ENCODE data around the gene PCK2. TPM values are rescaled to one million over a fixed set of nuclear protein-coding genes. Genes with fewer than 3 reads are reported as not detected.

Gene PCK2
- polyA plus RNA-seq, 6 donors from 2014 or later, result 26.5 to 48.0 (median 36.8) TPM

DNA sequence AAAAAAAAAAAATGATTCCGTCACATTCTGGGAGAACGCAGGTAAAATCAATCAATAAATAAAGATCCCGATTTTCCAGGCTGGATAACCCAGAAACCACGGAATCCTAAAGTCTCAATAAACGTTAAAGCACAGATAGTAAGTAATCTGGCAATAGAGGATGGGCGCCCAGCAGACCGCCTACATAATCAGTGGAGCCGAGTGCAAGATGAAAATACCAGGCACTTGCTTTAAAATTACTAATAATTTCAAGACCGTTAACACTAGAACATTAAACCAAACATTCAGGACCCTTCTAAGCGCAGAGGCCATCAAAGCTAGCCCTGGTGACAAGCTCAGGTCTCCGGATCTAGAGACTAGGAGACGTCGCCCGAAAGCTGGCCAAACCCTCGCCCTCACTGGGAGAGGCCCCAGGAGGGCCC, 19.3 kb downstream of the PCK2 start:
- no peak for DNase-seq
- no peaks in the 10 kb centered on the region for H3K9me3 Mint-ChIP-seq
- ATAC-seq (ENCODE audit: low read depth in 2 of 2), result no peak
- no peaks in the 10 kb centered on the region for H3K27me3 Mint-ChIP-seq
- peak overlapping the region; percentile 97 to 99 (median 98) for H3K4me3 Mint-ChIP-seq
- H3K4me1 Mint-ChIP-seq, result peaks cover 27 to 40% (median 39%) of the 10 kb centered on the region in 3 donors
- H3K36me3 Mint-ChIP-seq, result peaks cover 3 to 6% of the 10 kb centered on the region in 2 donors
- peak overlapping the region; percentile 99 to 100 (median 100) for H3K27ac Mint-ChIP-seq

DNA sequence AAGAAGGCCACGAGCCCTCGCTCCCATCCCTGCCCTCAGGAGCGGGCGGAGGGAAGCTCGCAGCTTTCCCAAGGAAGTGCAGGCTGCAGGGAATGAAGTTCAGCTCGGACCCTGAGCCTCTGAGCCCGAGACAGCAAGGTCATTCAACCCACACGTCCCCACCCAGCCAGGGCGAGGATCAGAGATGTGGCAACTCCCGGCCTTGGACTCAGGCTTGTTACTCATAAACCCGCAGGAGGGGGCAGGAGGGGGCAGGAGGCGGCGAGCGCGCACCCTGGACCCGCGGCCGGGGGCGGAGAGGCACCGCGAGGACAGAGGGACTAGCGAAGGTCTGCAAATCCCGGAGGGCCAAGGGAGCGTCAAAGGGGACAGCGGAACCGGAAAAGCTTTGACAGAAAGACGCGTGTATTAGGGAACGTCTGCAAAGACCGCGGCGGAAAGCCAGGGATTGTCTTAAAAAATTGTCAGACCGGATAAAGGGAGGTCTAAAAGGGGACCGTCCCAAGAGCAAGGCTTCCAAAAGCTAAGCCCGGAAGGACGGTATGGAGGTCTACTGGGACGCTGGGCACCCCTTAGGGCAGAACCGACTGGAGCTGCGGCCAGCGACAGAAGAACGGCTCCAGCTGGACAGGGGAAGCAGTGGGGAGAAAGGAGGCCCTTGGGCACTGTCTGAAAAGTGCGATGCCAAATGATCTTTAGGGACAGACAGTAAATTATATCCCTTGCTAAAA, 19.9 kb downstream of the PCK2 start:
- DNase-seq (no peak), ATAC-seq (ENCODE audit: low read depth in 2 of 2) (peak; percentile 12 to 14)
- H3K36me3 Mint-ChIP-seq, result peaks cover 9 to 10% of the 10 kb centered on the region in 2 donors
- H3K4me1 Mint-ChIP-seq, result peaks cover 25 to 38% (median 33%) of the 10 kb centered on the region in 3 donors
- no peaks in the 10 kb centered on the region for H3K9me3 Mint-ChIP-seq
- H3K4me3 Mint-ChIP-seq, result peak overlapping the region; percentile 97 to 99 (median 98)
- no peaks in the 10 kb centered on the region for H3K27me3 Mint-ChIP-seq
- H3K27ac Mint-ChIP-seq, result peak overlapping the region; percentile 99 to 100 (median 100)

DNA sequence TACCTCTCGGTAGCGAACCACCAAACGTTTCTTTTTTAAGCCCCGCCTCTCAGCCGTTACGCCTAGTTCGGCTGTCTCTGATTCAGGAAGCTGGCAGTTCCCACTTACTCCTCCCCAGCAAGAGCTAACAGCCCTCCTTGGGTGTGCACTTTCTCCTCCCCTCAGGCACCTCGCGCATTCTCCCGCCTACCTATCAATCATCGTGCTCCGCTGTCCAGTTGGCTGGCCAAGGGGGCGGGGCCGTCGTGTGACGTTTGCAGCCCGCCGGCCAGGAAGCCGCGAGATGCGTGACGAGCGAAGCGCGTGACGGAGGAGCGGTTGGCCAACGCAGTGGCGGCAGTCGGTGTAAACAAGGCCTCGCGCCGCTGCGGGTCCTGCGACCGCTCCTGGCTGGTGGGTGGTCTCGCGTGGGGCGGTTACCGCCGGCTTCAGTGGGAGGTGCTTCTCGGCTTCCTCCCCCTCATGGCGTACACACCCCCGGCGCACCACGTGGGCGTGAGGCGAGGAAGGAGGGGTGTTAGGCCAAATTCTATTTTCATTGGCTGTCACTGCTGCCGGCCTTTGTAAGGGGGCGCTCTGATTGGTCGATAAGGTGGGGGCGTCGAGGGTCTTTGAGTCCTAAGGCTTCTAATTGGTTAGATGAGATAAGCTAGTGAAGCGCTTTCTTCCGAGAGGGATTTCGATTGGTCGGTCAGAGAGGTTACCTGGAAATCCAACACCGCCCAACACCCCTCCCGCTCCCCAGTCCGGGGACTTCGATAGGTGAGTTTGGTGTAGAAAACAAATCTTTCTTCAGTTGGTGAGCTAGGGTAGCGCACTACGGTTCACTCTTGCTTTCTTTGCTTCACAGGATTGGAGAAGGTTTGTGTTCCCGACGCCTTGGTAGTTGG, 20.7 kb downstream of the PCK2 start, which contains the start of the genes DCAF11 and NRL:
TSS of gene DCAF11 (plus strand) at position 246 of the 890 bp plus-strand sequence. CDS start 818 bp downstream, outside the sequence.
TSS of gene NRL (minus strand) at position 418 of the 890 bp plus-strand sequence. CDS start 32,101 bp downstream, outside the sequence.
- Mint-ChIP-seq H3K27ac (peak within 1 kb of the TSS; percentile 99 to 100 (median 100)), H3K27me3 (no peaks in the 10 kb centered on the region), H3K36me3 (peaks cover 11 to 17% of the 10 kb centered on the region in 2 donors), H3K4me1 (peaks cover 25 to 33% (median 31%) of the 10 kb centered on the region in 3 donors), H3K9me3 (no peaks in the 10 kb centered on the region), H3K4me3 (peak within 1 kb of the TSS; percentile 97 to 99 (median 98))
- ATAC-seq (ENCODE audit: low read depth in 2 of 2), result peak; percentile 81 to 82
- DNase-seq, result peak; percentile 100

DNA sequence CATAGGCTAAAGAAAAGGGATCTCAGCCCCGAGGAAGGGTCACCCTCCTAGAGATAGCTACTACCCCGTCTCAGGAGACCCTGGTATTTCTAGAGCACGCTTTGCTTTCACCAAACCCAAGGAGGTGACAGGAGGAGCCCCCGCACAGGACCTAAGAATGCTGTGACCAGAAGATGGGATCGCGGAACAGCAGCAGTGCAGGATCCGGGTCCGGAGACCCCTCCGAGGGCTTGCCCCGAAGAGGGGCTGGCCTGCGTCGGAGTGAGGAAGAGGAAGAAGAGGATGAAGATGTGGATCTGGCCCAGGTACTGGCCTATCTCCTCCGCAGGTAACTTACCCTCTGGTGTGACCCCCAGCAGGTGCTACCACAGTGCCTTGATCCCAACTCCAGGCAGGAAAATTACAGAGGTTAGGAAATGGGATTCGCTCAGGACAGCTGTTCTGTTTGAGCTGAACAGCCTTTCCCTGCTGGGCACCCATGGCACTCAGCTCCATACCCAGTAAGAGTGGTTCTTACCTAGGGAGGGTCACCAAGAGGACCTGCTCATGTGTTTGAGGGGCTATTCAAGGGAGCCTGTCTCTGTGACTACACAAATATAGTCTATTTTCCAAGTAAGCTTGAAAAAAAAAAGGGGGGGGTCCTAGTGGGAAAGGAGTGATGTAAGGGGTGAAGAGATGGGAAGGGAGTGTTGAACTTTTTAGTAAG, 21.5 kb downstream of the PCK2 start:
- H3K9me3 Mint-ChIP-seq, result no peaks in the 10 kb centered on the region
- no peak for DNase-seq
- peaks cover 25 to 33% (median 31%) of the 10 kb centered on the region in 3 donors for H3K4me1 Mint-ChIP-seq
- H3K36me3 Mint-ChIP-seq, result peaks cover 11 to 17% of the 10 kb centered on the region in 2 donors
- ATAC-seq (ENCODE audit: low read depth in 2 of 2), result no peak
- peak overlapping the region; percentile 99 to 100 (median 100) for H3K27ac Mint-ChIP-seq
- H3K4me3 Mint-ChIP-seq, result peak overlapping the region; percentile 97 to 99 (median 98)
- no peaks in the 10 kb centered on the region for H3K27me3 Mint-ChIP-seq

DNA sequence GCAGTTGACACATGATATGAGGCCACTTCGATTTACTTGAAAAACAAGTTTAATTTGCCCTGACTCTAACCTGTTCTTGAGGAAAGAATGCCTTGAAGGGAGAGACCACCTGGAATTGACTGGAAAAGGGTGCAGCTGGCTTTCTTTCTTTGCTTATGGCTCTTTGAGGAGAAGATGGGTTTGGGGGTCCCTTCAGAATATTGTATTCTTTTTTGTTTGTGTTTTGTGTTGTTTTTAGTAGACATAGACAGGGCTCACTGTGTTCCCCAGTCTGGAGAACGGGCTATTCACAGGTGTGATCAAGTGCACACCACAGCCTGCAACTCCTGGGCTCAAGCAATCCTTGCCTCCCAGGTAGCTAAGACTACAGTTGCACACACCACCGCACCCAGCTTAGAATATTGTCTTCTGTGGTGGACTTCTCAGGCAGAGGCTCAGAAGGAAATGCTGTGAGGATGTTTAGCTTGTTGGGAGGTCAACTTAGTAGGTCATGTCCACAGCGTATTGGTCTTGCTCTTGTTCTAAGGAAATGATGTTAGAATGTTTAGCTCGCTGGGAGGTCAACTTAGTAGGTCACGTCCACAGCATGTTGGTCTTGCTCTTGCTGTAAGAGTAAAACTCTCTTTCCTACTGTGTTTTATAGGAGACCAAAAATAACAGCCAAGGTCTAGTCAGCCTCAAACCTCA, 22.2 kb downstream of the PCK2 start:
- no peaks in the 10 kb centered on the region for H3K9me3 Mint-ChIP-seq
- no peak for DNase-seq
- ATAC-seq (ENCODE audit: low read depth in 2 of 2), result no peak
- H3K27me3 Mint-ChIP-seq, result no peaks in the 10 kb centered on the region
- peak overlapping the region; percentile 97 to 99 (median 98) for H3K4me3 Mint-ChIP-seq
- peaks cover 25 to 33% (median 31%) of the 10 kb centered on the region in 3 donors for H3K4me1 Mint-ChIP-seq
- peaks cover 11 to 17% of the 10 kb centered on the region in 2 donors for H3K36me3 Mint-ChIP-seq
- H3K27ac Mint-ChIP-seq, result peak overlapping the region in 5 of 6 donors; percentile 3 to 88 (median 47)

DNA sequence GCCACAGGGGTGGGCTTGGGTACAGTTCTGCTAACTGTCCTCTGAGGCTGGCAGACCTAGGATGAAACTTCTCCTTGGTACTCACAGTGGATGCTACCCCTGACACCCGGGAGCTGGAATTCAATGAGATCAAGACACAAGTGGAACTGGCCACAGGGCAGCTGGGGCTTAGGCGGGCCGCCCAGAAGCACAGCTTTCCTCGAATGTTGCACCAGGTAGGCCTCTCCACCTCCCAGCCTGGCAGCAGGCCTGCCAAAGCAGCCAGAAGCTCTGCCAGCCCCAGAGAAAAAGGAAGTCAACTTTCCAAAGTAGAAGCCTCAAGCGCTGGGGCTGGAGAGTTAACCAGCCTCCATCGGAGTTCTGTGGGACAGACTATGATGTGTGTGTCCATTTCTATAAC, 23.1 kb downstream of the PCK2 start:
- Mint-ChIP-seq H3K9me3 (no peaks in the 10 kb centered on the region), H3K4me1 (peaks cover 25 to 35% (median 31%) of the 10 kb centered on the region in 3 donors), H3K4me3 (peak overlapping the region in 1 of 8 donors; percentile 97), H3K27ac (peak overlapping the region in 3 of 6 donors; percentile 18 to 88 (median 34)), H3K36me3 (peaks cover 11 to 17% of the 10 kb centered on the region in 2 donors), H3K27me3 (no peaks in the 10 kb centered on the region)
- DNase-seq (no peak), ATAC-seq (ENCODE audit: low read depth in 2 of 2) (no peak)

DNA sequence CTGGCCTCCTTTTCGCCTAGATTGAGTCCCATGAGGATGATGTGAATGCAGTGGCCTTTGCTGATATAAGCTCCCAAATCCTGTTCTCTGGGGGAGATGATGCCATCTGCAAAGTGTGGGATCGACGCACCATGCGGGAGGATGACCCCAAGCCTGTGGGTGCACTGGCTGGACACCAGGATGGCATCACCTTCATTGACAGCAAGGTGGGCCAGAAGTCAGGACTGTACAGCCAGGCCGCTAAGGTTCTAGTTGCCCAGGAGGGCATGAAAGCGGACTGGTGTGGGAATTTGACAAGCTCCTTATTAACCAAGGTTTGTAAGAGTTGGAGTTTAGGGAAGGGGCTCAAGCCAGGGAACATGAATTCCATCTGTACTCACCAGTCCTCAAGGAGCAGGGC, 25.6 kb downstream of the PCK2 start:
- DNase-seq (no peak), ATAC-seq (ENCODE audit: low read depth in 2 of 2) (no peak)
- Mint-ChIP-seq H3K27ac (peak overlapping the region in 1 of 6 donors; percentile 89), H3K4me1 (peaks cover 44 to 56% (median 52%) of the 10 kb centered on the region in 3 donors), H3K27me3 (no peaks in the 10 kb centered on the region), H3K9me3 (no peaks in the 10 kb centered on the region), H3K4me3 (no peak overlapping the region), H3K36me3 (peaks cover 17 to 21% of the 10 kb centered on the region in 2 donors)

DNA sequence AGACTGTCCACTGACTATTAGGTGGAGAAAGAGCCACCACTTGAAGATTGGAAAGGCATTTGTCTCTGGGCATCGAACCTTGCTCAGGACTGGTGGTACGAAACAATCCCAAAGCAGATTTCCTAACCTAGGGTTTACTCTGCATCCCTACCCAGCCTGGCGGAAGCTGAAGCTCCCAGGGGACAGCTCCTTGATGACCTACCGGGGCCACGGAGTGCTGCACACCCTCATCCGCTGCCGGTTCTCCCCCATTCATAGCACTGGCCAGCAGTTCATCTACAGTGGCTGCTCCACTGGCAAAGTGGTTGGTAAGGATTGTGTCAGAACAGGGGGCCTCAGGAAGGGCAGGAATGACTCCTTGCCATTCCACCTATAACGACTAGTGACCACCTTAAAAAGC, 27.1 kb downstream of the PCK2 start:
- H3K4me1 Mint-ChIP-seq, result peaks cover 32 to 48% (median 37%) of the 10 kb centered on the region in 3 donors
- peak overlapping the region in 3 of 6 donors; percentile 5 to 42 (median 9) for H3K27ac Mint-ChIP-seq
- no peaks in the 10 kb centered on the region for H3K27me3 Mint-ChIP-seq
- ATAC-seq (ENCODE audit: low read depth in 2 of 2) (no peak), DNase-seq (no peak)
- H3K9me3 Mint-ChIP-seq, result no peaks in the 10 kb centered on the region
- no peak overlapping the region for H3K4me3 Mint-ChIP-seq
- peaks cover 17 to 21% of the 10 kb centered on the region in 2 donors for H3K36me3 Mint-ChIP-seq

DNA sequence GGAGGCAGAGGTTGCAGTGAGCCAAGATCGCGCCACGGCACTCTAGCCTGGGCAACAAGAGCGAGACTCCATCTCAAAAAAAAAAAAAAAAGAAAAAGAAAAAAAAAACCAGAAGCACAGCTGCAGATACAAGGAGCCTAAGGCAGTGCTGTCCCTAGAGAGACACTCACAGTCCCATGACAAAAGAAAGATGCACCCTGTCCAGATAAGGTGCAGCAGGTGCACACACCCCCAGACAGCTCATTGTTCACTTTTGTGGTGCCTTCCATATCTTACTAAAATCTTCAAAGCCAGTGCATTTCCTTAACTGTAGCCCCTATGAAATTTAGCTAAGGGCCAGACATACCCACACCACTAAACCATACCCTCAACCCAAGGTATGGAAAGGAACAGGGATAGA, 28.3 kb downstream of the PCK2 start:
- peak overlapping the region in 4 of 6 donors; percentile 66 to 93 (median 88) for H3K27ac Mint-ChIP-seq
- ATAC-seq (ENCODE audit: low read depth in 2 of 2) (no peak), DNase-seq (no peak)
- H3K36me3 Mint-ChIP-seq, result peaks cover 17% of the 10 kb centered on the region in 2 donors
- no peaks in the 10 kb centered on the region for H3K27me3 Mint-ChIP-seq
- no peaks in the 10 kb centered on the region for H3K9me3 Mint-ChIP-seq
- H3K4me1 Mint-ChIP-seq, result peaks cover 26 to 42% (median 26%) of the 10 kb centered on the region in 3 donors
- peak overlapping the region in 2 of 8 donors; percentile 1 to 52 for H3K4me3 Mint-ChIP-seq

DNA sequence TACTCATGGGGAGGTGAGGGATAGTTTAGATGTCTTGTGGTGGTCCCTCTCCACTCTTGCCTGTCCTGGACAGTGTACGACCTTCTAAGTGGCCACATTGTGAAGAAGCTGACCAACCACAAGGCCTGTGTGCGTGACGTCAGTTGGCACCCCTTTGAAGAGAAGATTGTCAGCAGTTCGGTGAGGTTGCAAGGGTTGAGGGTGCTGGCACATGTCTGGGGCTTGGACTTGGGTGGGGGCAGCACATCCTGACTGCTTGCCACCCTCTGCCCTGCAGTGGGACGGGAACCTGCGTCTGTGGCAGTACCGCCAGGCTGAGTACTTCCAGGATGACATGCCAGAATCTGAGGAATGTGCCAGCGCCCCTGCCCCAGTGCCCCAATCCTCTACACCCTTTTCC, 28.8 kb downstream of the PCK2 start:
- DNase-seq (no peak), ATAC-seq (ENCODE audit: low read depth in 2 of 2) (no peak)
- Mint-ChIP-seq H3K9me3 (no peaks in the 10 kb centered on the region), H3K4me1 (peaks cover 27 to 47% (median 30%) of the 10 kb centered on the region in 3 donors), H3K4me3 (peak overlapping the region in 1 of 8 donors; percentile 37), H3K27me3 (no peaks in the 10 kb centered on the region), H3K27ac (peak overlapping the region; percentile 37 to 97 (median 88)), H3K36me3 (peaks cover 17% of the 10 kb centered on the region in 2 donors)

DNA sequence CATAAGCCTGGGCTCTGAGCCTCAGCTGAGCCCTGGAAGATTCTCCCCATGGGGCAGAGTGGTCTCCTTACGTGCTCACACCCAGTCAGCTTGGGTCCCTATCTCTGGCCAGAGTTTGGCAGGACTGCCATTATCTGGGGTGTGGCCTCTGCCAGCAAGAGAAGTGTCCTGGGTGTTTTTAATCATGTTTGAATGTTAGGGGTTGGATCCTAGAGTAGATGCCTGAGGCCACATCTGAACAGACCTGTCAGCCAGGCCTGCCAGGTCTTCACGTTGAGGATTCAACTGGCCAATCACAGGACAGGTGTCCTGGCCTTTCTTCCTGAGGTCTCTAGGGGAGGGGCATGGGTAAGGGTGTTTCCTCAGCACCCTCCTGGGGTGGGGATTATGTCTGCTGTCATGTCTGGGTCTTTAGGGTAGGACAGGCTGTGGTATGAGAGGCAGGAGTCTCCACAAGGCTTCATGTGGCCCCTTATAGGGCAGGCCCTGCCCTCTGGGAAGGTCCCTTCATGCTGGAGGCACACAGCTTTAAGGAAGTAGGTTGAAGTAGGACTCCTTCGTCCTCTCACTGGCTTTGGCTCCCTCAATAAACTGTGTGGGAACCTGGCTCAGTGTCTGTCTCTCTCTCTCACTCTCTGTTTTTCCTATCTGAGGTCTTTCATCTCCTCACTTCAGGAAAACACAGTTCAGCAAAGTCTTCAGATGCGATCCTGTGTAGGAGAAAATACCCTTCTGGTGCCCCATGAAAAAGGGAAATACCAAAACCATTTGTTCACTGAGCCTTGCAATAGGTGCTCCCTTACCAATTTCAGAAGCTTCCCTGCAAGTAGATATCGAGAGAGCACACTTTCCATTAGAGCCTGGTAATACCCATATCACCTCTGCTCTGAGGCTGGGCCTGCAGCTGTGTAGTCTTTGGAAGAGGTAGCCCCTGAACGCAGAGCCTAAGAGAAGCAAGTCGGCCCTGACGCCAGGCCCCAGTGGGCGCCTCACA, 29.6 kb downstream of the PCK2 start:
- H3K4me3 Mint-ChIP-seq, result peak overlapping the region in 5 of 8 donors; percentile 15 to 82 (median 49)
- ATAC-seq (ENCODE audit: low read depth in 2 of 2), result peak; percentile 92 to 93
- peaks cover 11 to 12% of the 10 kb centered on the region in 2 donors for H3K36me3 Mint-ChIP-seq
- peak; percentile 20 for DNase-seq
- H3K27me3 Mint-ChIP-seq, result no peaks in the 10 kb centered on the region
- H3K27ac Mint-ChIP-seq, result peak overlapping the region; percentile 88 to 97 (median 94)
- no peaks in the 10 kb centered on the region for H3K9me3 Mint-ChIP-seq
- H3K4me1 Mint-ChIP-seq, result peaks cover 29 to 45% (median 30%) of the 10 kb centered on the region in 3 donors

All from naive B cell (primary cell).